Neural cell (in vitro differentiated cells): ENCODE data around the gene PTPRU. TPM values are rescaled to one million over a fixed set of nuclear protein-coding genes. Genes with fewer than 3 reads are reported as not detected.

Experiments
- H2AFZ ChIP-seq: fragments of 200-600, 300-800 bp; sonication (generic), shearing (Covaris generic); 2 replicates; pipeline ENCODE4 v1.6.0; 2014; ENCODE audit warnings: low read depth, mild to moderate bottlenecking, antibody characterized with exemption, low read length, moderate library complexity
- H3F3A ChIP-seq: fragments of 200-600 bp; shearing (Covaris generic); 2 replicates; pipeline ENCODE4 v1.6.1; 2016; ENCODE audit warnings: mild to moderate bottlenecking, moderate library complexity, mixed read lengths, antibody characterized with exemption, low read length; ENCODE audit not compliant: insufficient read depth, poor library complexity, severe bottlenecking
- H3K27ac ChIP-seq: fragments of 200-600, 300-800 bp; sonication (generic), shearing (Covaris generic); 2 replicates; pipeline ENCODE4 v1.5.1; 2014; ENCODE audit warnings: mild to moderate bottlenecking, low read length, moderate library complexity
- H3K27me3 ChIP-seq: fragments of 300-800, 200-600 bp; sonication (generic), shearing (Covaris generic); 2 replicates; pipeline ENCODE4 v1.6.0; 2014; ENCODE audit warnings: mild to moderate bottlenecking, low read depth, low read length, moderate library complexity; ENCODE audit not compliant: insufficient read depth
- H3K36me3 ChIP-seq: fragments of 300-800, 200-600 bp; sonication (generic), shearing (Covaris generic); 2 replicates; pipeline ENCODE4 v1.5.1; 2014; ENCODE audit warnings: mild to moderate bottlenecking, antibody characterized with exemption, low read length, moderate library complexity; ENCODE audit not compliant: insufficient read depth
- H3K4me2 ChIP-seq: fragments of 300-800, 200-600 bp; sonication (generic), shearing (Covaris generic); 2 replicates; pipeline ENCODE4 v1.6.0; 2014; ENCODE audit warnings: mild to moderate bottlenecking, low read length
- H3K4me3 ChIP-seq: fragments of 300-800, 200-600 bp; sonication (generic), shearing (Covaris generic); 2 replicates; pipeline ENCODE4 v1.5.1; 2014; ENCODE audit warnings: mild to moderate bottlenecking, low read length, moderate library complexity
- H3K79me2 ChIP-seq: fragments of 200-600 bp; shearing (Covaris generic); replicated peaks from 2 replicates; pipeline ENCODE4 v1.6.0; 2014; ENCODE audit warnings: mild to moderate bottlenecking, low read length, moderate library complexity; ENCODE audit not compliant: insufficient read depth
- H3K9ac ChIP-seq: fragments of 300-800, 200-600 bp; sonication (generic), shearing (Covaris generic); 2 replicates; pipeline ENCODE4 v1.6.1; 2016; ENCODE audit warnings: mild to moderate bottlenecking, low read length, mixed read lengths
- H3K9me2 ChIP-seq: fragments of 200-600 bp; shearing (Covaris generic); 2 replicates; pipeline ENCODE4 v1.6.1; 2016; ENCODE audit warnings: mild to moderate bottlenecking, low read length, mixed read lengths; ENCODE audit not compliant: insufficient read depth
- H3K9me3 ChIP-seq: fragments of 200-600, 300-800 bp; sonication (generic), shearing (Covaris generic); 2 replicates; pipeline ENCODE4 v1.6.1; 2016; ENCODE audit warnings: mild to moderate bottlenecking, mixed run types, low read length, moderate library complexity, mixed read lengths
- H4K20me1 ChIP-seq: fragments of 200-600 bp; shearing (Covaris generic); 2 replicates; pipeline ENCODE4 v1.6.1; 2016; ENCODE audit warnings: mild to moderate bottlenecking, mixed run types; ENCODE audit not compliant: insufficient read depth
- CTCF ChIP-seq: fragments of 450-650 bp; IDR thresholded peaks from 2 replicates; pipeline ENCODE4 v1.5.1; 2014; ENCODE audit warnings: antibody characterized with exemption, mild to moderate bottlenecking, moderate library complexity; ENCODE audit not compliant: poor library complexity, severe bottlenecking
- EP300 ChIP-seq: fragments of 450-650 bp; conservative IDR thresholded peaks from 2 replicates; pipeline ENCODE4 v1.6.1; 2014; ENCODE audit warnings: antibody characterized with exemption, mild to moderate bottlenecking, moderate library complexity; ENCODE audit not compliant: poor library complexity, severe bottlenecking
- EZH2 ChIP-seq: fragments of 200-600, 300-800 bp; shearing (Covaris generic), sonication (generic); IDR thresholded peaks from 2 replicates; pipeline ENCODE4 v1.6.1; 2014; ENCODE audit warnings: antibody characterized with exemption, low read length, borderline replicate concordance, mild to moderate bottlenecking; ENCODE audit not compliant: insufficient read depth, poor library complexity, severe bottlenecking
- MXI1 ChIP-seq: fragments of 450-650 bp; conservative IDR thresholded peaks from 2 replicates; pipeline ENCODE4 v1.6.1; 2014; ENCODE audit warnings: antibody characterized with exemption, mild to moderate bottlenecking; ENCODE audit not compliant: poor library complexity, severe bottlenecking
- POLR2AphosphoS5 ChIP-seq: IDR thresholded peaks from 2 replicates; pipeline ENCODE4 v1.6.1; 2012
- RAD21 ChIP-seq: fragments of 450-650 bp; conservative IDR thresholded peaks from 2 replicates; pipeline ENCODE4 v1.6.1; 2014; ENCODE audit warnings: antibody characterized with exemption, mild to moderate bottlenecking, moderate library complexity
- REST ChIP-seq: IDR thresholded peaks from 2 replicates; pipeline ENCODE4 v1.6.1; 2012; ENCODE audit warnings: borderline replicate concordance
- SMC3 ChIP-seq: fragments of 450-650 bp; conservative IDR thresholded peaks from 2 replicates; pipeline ENCODE4 v1.6.1; 2014; ENCODE audit warnings: antibody characterized with exemption, mild to moderate bottlenecking, moderate library complexity; ENCODE audit not compliant: poor library complexity
- TAF1 ChIP-seq: IDR thresholded peaks from 2 replicates; pipeline ENCODE4 v1.6.1; 2012; ENCODE audit warnings: low read depth
- polyA plus RNA-seq: library from polyadenylated mRNA; depleted of rRNA; stranded (reverse); fragments of >200 nt; gene quantifications from 2 replicates; pipeline ENCODE4 v1.2.3, GENCODE V29; 2014

The PTPRU gene
- polyA plus RNA-seq, 1 donor from 2014 or later = 5.0 TPM

GRCh38 chr1:29225361-29225760, 11.0 kb upstream of the PTPRU start:
- H3K9me3 ChIP-seq = no peaks in the 10 kb centered on the region
- H3K9ac ChIP-seq = no peak overlapping the region
- no peak overlapping the region for H2AFZ ChIP-seq
- H3K36me3 ChIP-seq = no peaks in the 10 kb centered on the region
- H3F3A ChIP-seq = peaks cover 2% of the 10 kb centered on the region
- H3K27me3 ChIP-seq = no peaks in the 10 kb centered on the region
- H3K79me2 ChIP-seq = peaks cover 3% of the 10 kb centered on the region
- no peak overlapping the region for H3K4me2 ChIP-seq
- no peak overlapping the region for H3K27ac ChIP-seq
- no peak overlapping the region for H3K4me3 ChIP-seq
- TF ChIP-seq POLR2AphosphoS5 (no peak), SMC3 (no peak), TAF1 (no peak), EP300 (no peak), MXI1 (no peak), EZH2 (no peak)
- H4K20me1 ChIP-seq = no peaks in the 10 kb centered on the region
- no peaks in the 10 kb centered on the region for H3K9me2 ChIP-seq

- Histone ChIP-seq H3K9me2 (no peaks in the 10 kb centered on the region), H2AFZ (no peak overlapping the region), H3K36me3 (no peaks in the 10 kb centered on the region), H3K9ac (no peak overlapping the region), H4K20me1 (no peaks in the 10 kb centered on the region), H3K4me2 (no peak overlapping the region), H3F3A (peaks cover 2% of the 10 kb centered on the region), H3K79me2 (peaks cover 5% of the 10 kb centered on the region), H3K27me3 (no peaks in the 10 kb centered on the region), H3K9me3 (no peaks in the 10 kb centered on the region), H3K4me3 (no peak overlapping the region), H3K27ac (no peak overlapping the region)
- no peak for TF ChIP-seq SMC3
- TF ChIP-seq TAF1 = no peak
- no peak for TF ChIP-seq POLR2AphosphoS5
- TF ChIP-seq EZH2 = no peak
- no peak for TF ChIP-seq MXI1
- no peak for TF ChIP-seq REST
- no peak for TF ChIP-seq CTCF
- TF ChIP-seq RAD21 = no peak
- no peak for TF ChIP-seq EP300
These were observed 8.8 kb upstream of the PTPRU start for GRCh38 chr1:29227511-29227910.

GRCh38 chr1:29230204-29230552, 6.1 kb upstream of the PTPRU start:
- Histone ChIP-seq H4K20me1 (no peaks in the 10 kb centered on the region), H2AFZ (peak overlapping the region; percentile 94), H3K27ac (peak overlapping the region; percentile 53), H3K9me3 (no peaks in the 10 kb centered on the region), H3K27me3 (peaks cover 5% of the 10 kb centered on the region), H3K4me3 (peak overlapping the region; percentile 83), H3K36me3 (no peaks in the 10 kb centered on the region), H3F3A (peaks cover 2% of the 10 kb centered on the region), H3K9me2 (no peaks in the 10 kb centered on the region), H3K9ac (peak overlapping the region; percentile 77), H3K79me2 (peaks cover 5% of the 10 kb centered on the region), H3K4me2 (peak overlapping the region; percentile 66)
- no peak for TF ChIP-seq SMC3
- no peak for TF ChIP-seq TAF1
- TF ChIP-seq EZH2 = no peak
- TF ChIP-seq REST = no peak
- no peak for TF ChIP-seq EP300
- no peak for TF ChIP-seq POLR2AphosphoS5
- no peak for TF ChIP-seq MXI1
- no peak for TF ChIP-seq CTCF
- no peak for TF ChIP-seq RAD21
